H9 (cell line): Measurements from ENCODE around the gene PNPLA7. TPM values are rescaled to one million over a fixed set of nuclear protein-coding genes. Genes with fewer than 3 reads are reported as not detected.

Experiments
- DNase-seq: peaks from one replicate; pipeline ENCODE4 v3.0.0-alpha.2; 2017
- H2AFZ ChIP-seq: one replicate; pipeline ENCODE4 v1.6.1; 2013; ENCODE audit warnings: mild to moderate bottlenecking, low read length, control low read depth, moderate library complexity
- H2AK5ac ChIP-seq: 2 replicates; pipeline ENCODE4 v1.6.1; 2013; ENCODE audit warnings: low read length, control low read depth, mixed read lengths; ENCODE audit not compliant: insufficient read length
- H2BK120ac ChIP-seq: one replicate; pipeline ENCODE4 v1.6.1; 2013; ENCODE audit warnings: low read depth, mild to moderate bottlenecking, low read length, control low read depth, inconsistent platforms; ENCODE audit not compliant: poor library complexity, severe bottlenecking
- H2BK12ac ChIP-seq: 2 replicates; pipeline ENCODE4 v1.6.1; 2013; ENCODE audit warnings: low read length, control low read depth, mixed read lengths, low read depth; ENCODE audit not compliant: insufficient read length
- H2BK15ac ChIP-seq: 2 replicates; pipeline ENCODE4 v1.6.1; 2013; ENCODE audit warnings: low read depth, low read length, control low read depth
- H2BK20ac ChIP-seq: one replicate; pipeline ENCODE4 v1.6.1; 2013; ENCODE audit warnings: low read depth, mild to moderate bottlenecking, low read length, control low read depth, inconsistent platforms; ENCODE audit not compliant: poor library complexity, severe bottlenecking
- H2BK5ac ChIP-seq: 2 replicates; pipeline ENCODE4 v1.6.1; 2013; ENCODE audit warnings: low read length, control low read depth, mixed read lengths; ENCODE audit not compliant: insufficient read length
- H3K14ac ChIP-seq: 2 replicates; pipeline ENCODE4 v1.6.1; 2013; ENCODE audit warnings: low read length, control low read depth; ENCODE audit not compliant: insufficient read depth
- H3K18ac ChIP-seq: 2 replicates; pipeline ENCODE4 v1.6.1; 2013; ENCODE audit warnings: low read depth, mild to moderate bottlenecking, mixed read lengths, low read length, control low read depth; ENCODE audit not compliant: insufficient read length
- H3K23ac ChIP-seq: 2 replicates; pipeline ENCODE4 v1.6.1; 2013; ENCODE audit warnings: low read length, control low read depth, mixed read lengths, low read depth; ENCODE audit not compliant: insufficient read length
- H3K23me2 ChIP-seq: 2 replicates; pipeline ENCODE4 v1.6.1; 2013; ENCODE audit warnings: low read depth, mild to moderate bottlenecking, mixed read lengths, low read length, control low read depth; ENCODE audit not compliant: insufficient read length, poor library complexity, severe bottlenecking
- H3K27ac ChIP-seq: 2 replicates; pipeline ENCODE4 v1.5.1; 2013; ENCODE audit warnings: low read length, control low read depth, mixed read lengths, low read depth; ENCODE audit not compliant: insufficient read length
- H3K27me3 ChIP-seq: 2 replicates; pipeline ENCODE4 v1.6.1; 2013; ENCODE audit warnings: low read length, control low read depth, inconsistent platforms; ENCODE audit not compliant: insufficient read depth
- H3K4ac ChIP-seq: 2 replicates; pipeline ENCODE4 v1.6.1; 2013; ENCODE audit warnings: low read depth, mild to moderate bottlenecking, control low read depth, inconsistent platforms, low read length, moderate library complexity
- H3K4me1 ChIP-seq: 2 replicates; pipeline ENCODE4 v1.6.1; 2013; ENCODE audit warnings: low read length, control low read depth, inconsistent platforms; ENCODE audit not compliant: insufficient read depth
- H3K4me2 ChIP-seq: 2 replicates; pipeline ENCODE4 v1.6.1; 2013; ENCODE audit warnings: low read length, control low read depth, mixed read lengths; ENCODE audit not compliant: insufficient read length, insufficient read depth
- H3K56ac ChIP-seq: 2 replicates; pipeline ENCODE4 v1.6.1; 2013; ENCODE audit warnings: low read depth, mild to moderate bottlenecking, mixed read lengths, low read length, control low read depth; ENCODE audit not compliant: insufficient read length
- H3K79me1 ChIP-seq: 2 replicates; pipeline ENCODE4 v1.6.1; 2013; ENCODE audit warnings: low read depth, mild to moderate bottlenecking, moderate library complexity, low read length, control low read depth, inconsistent platforms; ENCODE audit not compliant: insufficient read depth, poor library complexity, severe bottlenecking
- H3K79me2 ChIP-seq: 2 replicates; pipeline ENCODE4 v1.6.1; 2013; ENCODE audit warnings: low read length, control low read depth, inconsistent platforms; ENCODE audit not compliant: insufficient read depth
- H3K9ac ChIP-seq: 2 replicates; pipeline ENCODE4 v1.6.1; 2013; ENCODE audit warnings: low read length, control low read depth, mixed read lengths; ENCODE audit not compliant: insufficient read length; ENCODE audit errors: extremely low read depth
- H3K9me3 ChIP-seq: one replicate; pipeline ENCODE4 v1.6.1; 2013; ENCODE audit warnings: low read depth, low read length, inconsistent platforms; ENCODE audit not compliant: control insufficient read depth
- H3T11ph ChIP-seq: one replicate; pipeline ENCODE4 v1.6.1; 2013; ENCODE audit warnings: mild to moderate bottlenecking, low read length, control low read depth, inconsistent platforms
- H4K20me1 ChIP-seq: one replicate; pipeline ENCODE4 v1.6.1; 2013; ENCODE audit not compliant: control insufficient read depth, insufficient read length, insufficient read depth
- H4K5ac ChIP-seq: 2 replicates; pipeline ENCODE4 v1.6.1; 2013; ENCODE audit warnings: low read depth, mild to moderate bottlenecking, mixed read lengths, low read length, control low read depth; ENCODE audit not compliant: insufficient read length
- H4K8ac ChIP-seq: replicated peaks from 2 replicates; pipeline ENCODE4 v1.6.1; 2013; ENCODE audit warnings: low read length, control low read depth, mixed read lengths, low read depth; ENCODE audit not compliant: insufficient read length
- H4K91ac ChIP-seq: 2 replicates; pipeline ENCODE4 v1.6.1; 2013; ENCODE audit warnings: low read depth, mild to moderate bottlenecking, moderate library complexity, mixed read lengths, low read length, control low read depth; ENCODE audit not compliant: insufficient read length
- H3K27ac Mint-ChIP-seq, 3 experiments: 2 replicates in 2 of 3; 3 replicates in 1 of 3; pipeline ENCODE4 v1.8.0; 2020 to 2021; ENCODE audit warnings: mixed read lengths in 3 of 3, mild to moderate bottlenecking in 1 of 3, moderate library complexity in 1 of 3
- H3K27me3 Mint-ChIP-seq: 2 replicates; pipeline ENCODE4 v1.8.0; 2021; ENCODE audit warnings: low read depth, mild to moderate bottlenecking, moderate library complexity, mixed read lengths
- H3K36me3 Mint-ChIP-seq, 3 experiments: 2 replicates in 2 of 3; 3 replicates in 1 of 3; pipeline ENCODE4 v1.8.0; 2020 to 2021; ENCODE audit warnings: low read depth in 3 of 3, mixed read lengths in 3 of 3; ENCODE audit not compliant: insufficient read depth in 1 of 3
- H3K4me1 Mint-ChIP-seq, 2 experiments: 2 replicates each; pipeline ENCODE4 v1.8.0; 2020; ENCODE audit warnings: mixed read lengths in 2 of 2
- H3K4me3 Mint-ChIP-seq, 2 experiments: 2 replicates in 1 of 2; 3 replicates in 1 of 2; pipeline ENCODE4 v1.8.0; 2020 to 2021; ENCODE audit warnings: mild to moderate bottlenecking in 2 of 2, mixed read lengths in 2 of 2, moderate library complexity in 1 of 2
- H3K9me3 Mint-ChIP-seq, 2 experiments: 2 replicates in 1 of 2; 3 replicates in 1 of 2; pipeline ENCODE4 v1.8.0; 2020; ENCODE audit warnings: mild to moderate bottlenecking in 2 of 2, mixed read lengths in 2 of 2, moderate library complexity in 1 of 2
- WGBS: extraction: QIAGEN DNeasy Blood & Tissue Kit; methylation state at CpG from one replicate; pipeline ENCODE4 v1.1.7; 2013; ENCODE audit warnings: missing lambda C conversion rate, low lambda C conversion rate, mixed read lengths; ENCODE audit not compliant: insufficient read length; ENCODE audit errors: extremely low coverage; 5-methylcytosine and 5-hydroxymethylcytosine counted together
- total RNA-seq: library from RNA; stranded (reverse); gene quantifications from 2 replicates; pipeline ENCODE4 v1.2.1, GENCODE V29; 2021
- TF ChIP-seq, protein P1 (sequence below): fragments of 200-600 bp; sonication (generic); conservative IDR thresholded peaks from 3 replicates; pipeline ENCODE4 v1.8.0; 2021; ENCODE audit warnings: antibody characterized with exemption, mild to moderate bottlenecking

PNPLA7 gene
- total RNA-seq, 1 experiment from 2014 or later: 1.8 TPM

DNA sequence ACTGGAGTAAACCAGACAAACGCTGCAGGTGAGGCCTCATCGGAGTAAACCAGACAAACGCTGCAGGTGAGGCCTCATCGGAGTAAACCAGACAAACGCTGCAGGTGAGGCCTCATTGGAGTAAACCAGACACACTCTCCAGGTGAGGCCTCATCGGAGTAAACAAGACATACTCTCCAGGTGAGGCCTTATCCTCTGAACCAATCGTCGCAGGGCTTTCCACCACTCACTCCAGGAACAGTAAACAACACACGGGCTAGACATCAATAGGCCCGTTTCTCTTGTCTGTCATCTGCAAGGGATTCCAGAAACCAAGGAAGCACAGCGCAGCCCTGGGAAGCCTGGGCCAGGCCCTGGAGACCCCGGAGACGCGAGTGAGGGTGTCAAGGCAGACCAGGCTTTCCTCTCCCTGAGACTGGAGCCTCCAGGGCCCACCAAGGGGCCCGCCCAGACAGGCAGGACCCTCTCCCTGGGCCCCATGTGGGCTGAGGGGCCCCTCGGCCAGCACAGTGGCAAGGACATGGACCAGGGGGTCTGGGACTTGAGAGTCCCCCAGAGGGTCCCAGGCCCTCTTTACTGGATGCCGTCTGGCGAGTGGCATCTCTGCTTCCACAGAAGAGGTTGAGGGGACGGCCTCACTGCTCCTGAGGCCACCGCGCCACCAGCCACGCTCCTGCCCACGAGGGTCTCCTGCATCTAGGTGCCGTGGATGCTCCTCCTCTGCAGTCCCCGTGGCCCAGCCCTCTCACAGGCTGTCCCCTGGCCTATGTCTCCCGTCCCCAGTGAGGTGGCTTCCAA is 64.7 kb downstream of the PNPLA7 start:
- H3K4me2 ChIP-seq: no peak overlapping the region
- H3K23ac ChIP-seq: no peak overlapping the region
- H2AK5ac ChIP-seq: no peak overlapping the region
- H4K8ac ChIP-seq: no peak overlapping the region
- no peak overlapping the region for H3T11ph ChIP-seq
- no peak overlapping the region for H3K9ac ChIP-seq
- no CpG with 5 or more reads among the region's 26 CpGs for WGBS
- no peaks in the 10 kb centered on the region for H3K9me3 Mint-ChIP-seq
- no peak for DNase-seq
- no peaks in the 10 kb centered on the region for H3K4me1 ChIP-seq
- no peak overlapping the region for H2BK120ac ChIP-seq
- H3K27ac Mint-ChIP-seq: no peak overlapping the region
- H2BK5ac ChIP-seq: no peak overlapping the region
- H2BK12ac ChIP-seq: no peak overlapping the region
- H3K27ac ChIP-seq: no peak overlapping the region
- H4K20me1 ChIP-seq: no peaks in the 10 kb centered on the region
- no peaks in the 10 kb centered on the region for H3K4me1 Mint-ChIP-seq
- no peak overlapping the region for H2BK15ac ChIP-seq
- no peak overlapping the region for H3K4me3 Mint-ChIP-seq
- H4K91ac ChIP-seq: no peak overlapping the region
- no peaks in the 10 kb centered on the region for H3K79me2 ChIP-seq
- H3K9me3 ChIP-seq: no peaks in the 10 kb centered on the region
- H3K23me2 ChIP-seq: no peaks in the 10 kb centered on the region
- no peak overlapping the region for H3K18ac ChIP-seq
- TF ChIP-seq, protein P1, sequence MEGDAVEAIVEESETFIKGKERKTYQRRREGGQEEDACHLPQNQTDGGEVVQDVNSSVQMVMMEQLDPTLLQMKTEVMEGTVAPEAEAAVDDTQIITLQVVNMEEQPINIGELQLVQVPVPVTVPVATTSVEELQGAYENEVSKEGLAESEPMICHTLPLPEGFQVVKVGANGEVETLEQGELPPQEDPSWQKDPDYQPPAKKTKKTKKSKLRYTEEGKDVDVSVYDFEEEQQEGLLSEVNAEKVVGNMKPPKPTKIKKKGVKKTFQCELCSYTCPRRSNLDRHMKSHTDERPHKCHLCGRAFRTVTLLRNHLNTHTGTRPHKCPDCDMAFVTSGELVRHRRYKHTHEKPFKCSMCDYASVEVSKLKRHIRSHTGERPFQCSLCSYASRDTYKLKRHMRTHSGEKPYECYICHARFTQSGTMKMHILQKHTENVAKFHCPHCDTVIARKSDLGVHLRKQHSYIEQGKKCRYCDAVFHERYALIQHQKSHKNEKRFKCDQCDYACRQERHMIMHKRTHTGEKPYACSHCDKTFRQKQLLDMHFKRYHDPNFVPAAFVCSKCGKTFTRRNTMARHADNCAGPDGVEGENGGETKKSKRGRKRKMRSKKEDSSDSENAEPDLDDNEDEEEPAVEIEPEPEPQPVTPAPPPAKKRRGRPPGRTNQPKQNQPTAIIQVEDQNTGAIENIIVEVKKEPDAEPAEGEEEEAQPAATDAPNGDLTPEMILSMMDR: no peak
- H3K14ac ChIP-seq: no peak overlapping the region
- no peaks in the 10 kb centered on the region for H3K27me3 ChIP-seq
- no peak overlapping the region for H2AFZ ChIP-seq
- H4K5ac ChIP-seq: no peak overlapping the region
- H3K36me3 Mint-ChIP-seq: no peaks in the 10 kb centered on the region
- peaks cover 1% of the 10 kb centered on the region for H3K27me3 Mint-ChIP-seq
- no peak overlapping the region for H3K56ac ChIP-seq
- H3K4ac ChIP-seq: no peak overlapping the region
- no peak overlapping the region for H2BK20ac ChIP-seq
- no peaks in the 10 kb centered on the region for H3K79me1 ChIP-seq
